ENCODE measurements around the gene SLC36A2.
"Not testable (repeated sequence)": the region's sequence is repeated elsewhere in the genome, so short reads cannot be mapped to it uniquely, and the experiment has no call there.

Gene SLC36A2

GRCh38 chr5:151320481-151320880, 26.9 kb downstream of the SLC36A2 start:
- no peak for DNase-seq

DNA sequence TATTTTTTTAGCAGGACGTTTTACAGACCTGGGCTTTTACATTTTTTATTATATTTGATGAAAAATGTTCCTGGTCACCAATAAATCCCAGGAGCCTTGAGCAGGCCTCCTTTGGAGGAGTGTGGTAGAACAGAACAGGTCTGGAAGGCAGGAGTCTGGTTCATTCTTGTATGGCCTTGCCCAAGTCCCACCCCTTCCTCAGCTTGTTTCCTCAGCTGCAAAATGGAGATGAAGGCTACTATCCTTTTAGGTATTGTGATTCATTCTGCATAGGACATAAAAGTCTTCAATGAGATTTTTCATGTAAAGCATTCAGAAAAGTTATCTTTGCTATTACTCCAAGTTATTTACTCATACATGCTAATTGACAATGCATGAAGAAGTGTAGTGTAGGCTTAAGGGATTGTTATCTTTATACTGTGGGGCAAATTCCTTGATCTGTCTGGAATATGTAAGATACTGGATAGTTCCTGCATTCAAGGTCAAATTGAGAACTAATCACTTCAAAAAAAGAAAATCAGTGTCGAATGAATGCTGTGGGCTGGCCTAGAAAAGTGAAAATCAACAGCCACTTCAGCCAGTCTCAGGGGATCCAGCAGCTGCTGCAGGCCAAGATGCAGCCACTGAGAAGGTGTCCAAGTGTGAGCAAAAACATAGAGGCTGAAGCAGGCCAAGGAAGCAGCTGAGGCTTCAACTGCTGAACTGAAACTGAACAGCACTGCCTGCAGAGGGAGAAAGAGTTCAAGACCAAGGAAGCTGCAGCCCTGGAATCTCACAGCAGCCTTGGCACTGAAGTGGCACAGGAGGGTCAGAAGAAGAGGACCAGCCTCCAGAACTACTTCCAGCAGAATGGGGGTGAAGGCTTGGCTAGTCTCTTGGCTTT, 28.3 kb downstream of the SLC36A2 start:
- no peak for DNase-seq

GRCh38 chr5:151317871-151318270, 29.5 kb downstream of the SLC36A2 start:
- DNase-seq = no peak

- DNase-seq = no peak
Measured at GRCh38 chr5:151315998-151316597, 31.3 kb downstream of the SLC36A2 start.

- DNase-seq = no peak
Measured at GRCh38 chr5:151313357-151313756, 34.0 kb downstream of the SLC36A2 start.

DNA sequence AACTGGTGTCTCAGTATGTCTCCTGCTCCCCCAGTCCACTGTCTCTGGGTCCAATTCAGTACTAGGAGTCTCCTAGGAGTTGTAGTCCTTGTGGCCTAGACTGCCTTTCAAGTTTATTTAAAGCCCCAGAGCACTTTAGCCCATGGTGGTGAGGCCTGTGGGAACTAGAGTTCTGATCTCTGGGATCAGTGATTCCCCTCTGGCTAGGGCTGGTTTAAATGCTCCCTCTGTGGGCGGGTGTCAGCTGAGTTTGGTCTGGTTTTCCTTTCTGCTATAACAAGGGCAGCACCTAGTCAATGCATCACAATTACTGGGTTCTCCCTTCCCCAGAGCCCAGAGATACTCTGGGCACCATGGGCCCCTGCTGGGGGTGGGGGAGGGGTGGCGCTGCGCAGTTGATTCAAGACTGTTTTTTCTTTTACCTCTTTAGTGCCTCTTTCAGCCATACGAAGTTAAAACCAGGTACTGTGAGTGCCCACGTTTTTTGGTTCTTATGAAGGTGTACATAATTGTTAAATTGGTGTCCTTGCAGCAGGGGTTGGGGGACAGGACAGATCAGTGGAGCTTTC, 34.5 kb downstream of the SLC36A2 start:
- DNase-seq = no peak

GRCh38 chr5:151310932-151311331, 36.4 kb downstream of the SLC36A2 start:
- DNase-seq = no peak

DNA sequence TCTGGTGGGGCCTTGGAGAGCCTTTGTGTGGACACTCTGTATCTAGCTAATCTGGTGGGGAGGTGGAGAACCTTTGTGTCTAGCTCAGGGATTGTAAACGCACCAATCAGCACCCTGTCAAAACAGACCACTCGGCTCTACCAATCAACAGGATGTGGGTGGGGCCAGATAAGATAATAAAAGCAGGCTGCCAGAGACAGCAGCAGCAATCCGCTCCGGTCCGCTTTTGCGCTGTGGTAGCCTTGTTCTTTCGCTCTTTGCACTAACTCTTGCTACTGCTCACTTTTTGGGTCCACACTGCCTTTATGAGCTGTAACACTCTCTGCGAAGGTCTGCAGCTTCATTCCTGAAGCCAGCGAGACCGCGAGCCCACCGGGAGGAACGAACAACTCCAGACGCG, 37.5 kb downstream of the SLC36A2 start:
- not testable (repeated sequence) for DNase-seq

DNA sequence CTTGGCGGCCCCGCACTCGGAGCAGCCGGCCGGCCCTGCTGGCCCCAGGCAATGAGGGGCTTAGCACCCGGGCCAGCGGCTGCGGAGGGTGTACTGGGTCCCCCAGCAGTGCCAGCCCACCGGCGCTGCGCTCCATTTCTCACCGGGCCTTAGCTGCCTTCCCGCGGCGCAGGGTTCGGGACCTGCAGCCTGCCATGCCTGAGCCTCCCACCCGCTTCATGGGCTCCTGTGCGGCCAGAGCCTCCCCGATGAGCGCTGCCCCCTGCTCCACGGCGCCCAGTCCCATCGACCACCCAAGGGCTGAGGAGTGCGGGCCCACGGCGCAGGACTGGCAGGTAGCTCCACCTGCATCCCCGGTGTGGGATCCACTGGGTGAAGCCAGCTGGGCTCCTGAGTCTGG, 38.1 kb downstream of the SLC36A2 start:
- DNase-seq = not testable (repeated sequence)

- DNase-seq = no peak
Measured at GRCh38 chr5:151303666-151304065, 43.7 kb downstream of the SLC36A2 start, which contains the start of gene SLC36A3. TSS of gene SLC36A3 (minus strand) at chr5:151303766. CDS start at chr5:151303354, 412 bp downstream.

GRCh38 chr5:151298063-151298855, 49.1 kb downstream of the SLC36A2 start:
- DNase-seq = no peak

DNA sequence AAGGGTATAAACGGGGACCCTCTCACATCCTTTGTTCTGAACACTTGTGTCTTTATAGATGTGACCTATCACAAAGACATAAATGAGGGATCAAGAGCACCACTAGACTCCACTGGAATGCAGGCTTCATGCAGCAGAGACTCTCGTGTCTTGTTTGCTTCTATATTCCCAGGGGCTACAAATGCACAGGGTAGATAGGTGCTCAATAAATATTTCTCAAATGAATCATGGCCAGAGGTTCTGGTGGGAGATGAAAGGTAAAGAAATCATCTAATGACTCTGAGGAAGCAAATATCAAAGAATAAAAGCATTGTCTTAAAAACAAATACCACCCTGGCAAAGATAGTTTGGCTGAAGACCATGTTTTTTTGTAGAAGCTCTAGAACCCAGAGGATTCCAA, 50.4 kb downstream of the SLC36A2 start:
- DNase-seq = no peak

DNA sequence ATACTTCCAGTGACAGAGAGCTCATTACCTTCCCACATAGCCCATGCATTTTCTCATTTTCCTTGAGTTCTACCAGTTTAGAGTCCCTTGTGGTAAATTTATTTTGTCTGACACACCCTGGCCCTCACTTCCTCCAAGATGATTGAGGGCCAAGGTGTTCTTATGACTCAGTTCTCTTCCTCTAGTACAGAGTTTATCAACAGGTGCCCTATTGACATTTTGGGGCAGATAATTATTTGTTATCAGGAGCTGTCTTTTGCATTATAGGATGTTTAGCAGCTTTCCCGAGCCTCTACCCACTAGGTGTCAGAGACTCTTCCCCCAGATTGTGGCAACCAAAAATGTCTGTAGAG, 50.9 kb downstream of the SLC36A2 start:
- DNase-seq = no peak

DNA sequence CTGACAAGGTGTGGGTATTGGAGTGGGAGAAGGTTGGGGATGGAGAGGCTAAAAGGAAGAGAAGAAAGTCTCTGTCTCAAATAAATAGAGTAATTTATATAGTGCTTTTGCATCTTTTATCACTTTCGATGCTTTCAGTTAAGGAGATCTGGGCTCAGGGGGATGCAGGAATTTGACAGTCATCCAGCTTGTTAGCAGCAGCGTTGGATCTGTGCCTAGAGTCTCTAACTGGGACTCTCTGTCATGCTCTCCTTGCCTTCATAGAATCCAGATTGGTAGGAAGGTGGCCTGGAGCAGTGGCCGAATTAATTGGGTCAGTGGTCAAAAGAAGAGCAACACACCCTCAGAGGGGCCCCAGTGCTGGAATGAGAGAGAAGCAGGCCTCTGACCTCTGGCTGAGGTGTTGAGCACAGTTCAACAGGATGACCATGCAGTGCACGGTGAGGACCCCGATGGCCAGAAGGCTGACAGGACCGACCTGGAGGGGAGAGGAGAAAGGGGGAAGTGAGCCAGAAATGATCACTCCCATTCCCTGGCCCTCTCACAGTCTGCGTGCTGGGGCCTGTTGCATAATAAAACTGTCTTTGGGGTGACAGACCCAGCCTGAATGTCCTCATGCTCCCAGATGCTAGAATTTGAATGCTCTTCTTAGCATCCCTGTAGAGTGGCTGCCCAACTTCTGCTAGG, 51.4 kb downstream of the SLC36A2 start:
- DNase-seq = no peak

- DNase-seq = no peak
Measured at GRCh38 chr5:151295138-151295537, 52.2 kb downstream of the SLC36A2 start.

GRCh38 chr5:151293624-151294023, 53.7 kb downstream of the SLC36A2 start:
- no peak for DNase-seq

DNA sequence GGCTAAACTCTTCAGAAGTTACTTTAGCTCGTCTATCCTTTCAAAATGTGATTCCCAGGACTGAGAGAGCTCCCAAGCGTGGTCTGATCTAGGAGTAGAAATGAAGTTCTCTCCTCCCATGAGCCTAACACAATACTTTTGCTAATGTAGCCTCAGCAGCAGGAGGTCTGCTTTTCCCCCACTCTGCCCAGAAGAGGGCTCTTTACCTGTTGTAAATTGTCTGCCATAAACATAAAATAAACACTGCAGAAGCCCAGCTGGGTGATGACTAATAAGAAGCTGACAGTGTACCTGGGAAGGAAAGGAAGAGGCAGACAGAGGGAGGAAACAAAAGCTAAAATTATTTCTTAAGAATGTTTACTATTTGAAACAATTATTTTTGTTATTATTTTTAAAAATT, 59.2 kb downstream of the SLC36A2 start:
- no peak for DNase-seq

- no peak for DNase-seq
Measured at GRCh38 chr5:151286246-151286645, 61.1 kb downstream of the SLC36A2 start.

DNA sequence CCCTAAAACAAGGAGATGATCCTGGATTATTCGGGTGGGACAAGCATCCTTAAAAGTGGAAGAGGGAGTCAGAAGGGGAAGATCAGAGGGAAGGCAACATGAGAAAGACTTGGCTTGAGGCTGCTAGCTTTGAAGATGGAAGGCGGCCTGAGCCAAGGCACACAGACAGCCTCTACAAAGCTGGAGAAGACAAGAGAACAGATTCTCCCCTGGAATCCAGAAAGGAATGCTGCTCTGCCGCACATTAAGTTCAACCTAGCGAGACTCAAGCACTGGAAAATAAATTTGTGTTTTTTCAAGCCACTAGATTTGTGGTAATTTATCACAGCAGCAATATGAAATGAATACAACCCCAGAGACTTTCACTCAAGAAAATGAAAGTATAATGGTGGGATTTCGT, 61.7 kb downstream of the SLC36A2 start:
- no peak for DNase-seq

DNA sequence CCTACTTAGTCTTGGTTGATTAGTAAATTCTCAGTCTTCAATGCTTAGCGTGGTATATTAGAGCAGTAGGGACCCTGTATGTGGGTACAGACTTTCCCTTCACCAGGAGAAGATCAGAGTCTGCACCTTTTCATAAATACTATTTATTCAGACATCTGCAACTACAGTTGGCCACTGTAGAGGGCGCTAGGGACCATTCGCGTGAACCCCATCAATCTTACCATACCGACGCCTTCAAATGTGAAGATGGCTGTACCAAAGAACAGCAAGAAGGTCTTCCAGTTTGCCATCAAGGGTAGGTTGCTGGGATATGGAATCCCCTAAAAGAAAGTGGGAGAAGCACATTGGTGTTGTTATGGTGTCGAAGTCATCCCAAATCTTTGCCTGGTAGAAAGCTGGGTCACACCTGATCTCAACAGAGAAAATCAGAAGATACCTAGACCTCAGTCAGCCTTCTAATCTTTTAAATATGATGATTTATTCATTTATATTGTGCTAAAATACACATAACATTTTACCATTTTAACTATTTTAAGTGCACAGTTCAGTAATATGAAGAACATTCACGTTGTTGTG, 62.9 kb downstream of the SLC36A2 start:
- DNase-seq = no peak

DNA sequence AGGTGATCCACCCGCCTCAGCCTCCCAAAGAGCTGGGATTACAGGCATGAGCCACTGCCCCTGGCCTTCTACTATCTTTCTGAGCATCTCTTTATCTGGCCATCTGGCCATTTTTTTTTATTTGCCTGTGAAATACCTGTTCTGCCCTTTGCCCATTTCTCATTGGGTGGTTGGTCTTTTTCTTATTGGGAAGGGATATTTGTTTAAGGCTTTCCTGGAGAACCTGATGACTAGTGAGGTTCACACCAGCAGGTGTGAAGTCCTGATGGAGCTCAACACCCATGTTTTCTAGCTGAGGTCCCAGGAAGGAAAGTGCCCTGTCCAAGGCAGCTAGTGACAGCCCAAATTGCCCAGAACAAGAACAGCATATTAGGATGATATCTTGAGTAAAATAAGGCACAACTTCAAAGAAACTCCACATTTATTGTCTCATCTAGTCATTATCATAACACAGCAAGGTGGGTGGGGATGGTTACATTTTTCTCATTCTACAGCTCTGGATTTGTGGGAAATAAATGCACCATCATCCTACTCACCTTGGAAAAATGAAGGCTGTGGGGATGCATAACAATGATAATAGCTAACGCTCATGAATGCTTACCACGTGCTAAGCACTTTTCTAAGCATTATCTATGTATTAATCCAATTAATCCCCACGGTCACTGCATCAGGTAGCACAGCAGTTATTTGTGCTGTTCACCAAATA, 64.1 kb downstream of the SLC36A2 start:
- DNase-seq = no peak
